Sigmoid colon (tissue), 3 donors: ENCODE results near the gene ZFYVE1.

Experiments used
- CTCF ChIP-seq, 4 experiments: fragments of 450-650 bp in 3 of 4; fragments of 200-600 bp in 1 of 4; IDR thresholded peaks; one replicate each; pipeline ENCODE4 v1.5.1; 2016 to 2019; ENCODE audit warnings: antibody characterized with exemption in 4 of 4, mild to moderate bottlenecking in 3 of 4, moderate library complexity in 2 of 4
- POLR2A ChIP-seq, 2 donors: fragments of 450-650 bp; IDR thresholded peaks; one replicate each; pipeline ENCODE4 v1.6.1; 2016; ENCODE audit warnings: antibody characterized with exemption in 2 of 2, mild to moderate bottlenecking in 2 of 2, moderate library complexity in 2 of 2

- TF ChIP-seq CTCF (IDR thresholded peaks at IDR 0.05): no peak
- TF ChIP-seq POLR2A (IDR thresholded peaks at IDR 0.05): no peak
Observed at GRCh38 chr14:73008501-73008900, 18.4 kb downstream of the ZFYVE1 start.
